ENCODE results near the gene SKAP1. TPM values are rescaled to one million over a fixed set of nuclear protein-coding genes. Genes with fewer than 3 reads are reported as not detected.

The SKAP1 gene
- total and polyA plus RNA-seq, 5 donors: 0.38 to 0.77 (median 0.54) TPM; not detected in 1

- peak overlapping the region; percentile 37 for H3K27ac ChIP-seq (ENCODE audit: low read length)
- 84% methylated on average over 5 of the region's 5 CpGs for WGBS
- no peaks in the 10 kb centered on the region for H3K4me1 ChIP-seq (ENCODE audit: control insufficient read depth, insufficient read depth, low read length)
- intact Hi-C loops (cut with DNase I): no loop called here
- no peaks in the 10 kb centered on the region for H3K27me3 ChIP-seq (ENCODE audit: control insufficient read depth, insufficient read depth)
- DNase-seq: peak in 2 of 3 donors; percentile 66 to 68
- H3K4me3 ChIP-seq (ENCODE audit: low read length): no peak overlapping the region
- H3K9me3 ChIP-seq (ENCODE audit: control insufficient read depth, low read length): no peaks in the 10 kb centered on the region
- ATAC-seq: peak in 1 of 2 donors; percentile 36
Observed at GRCh38 chr17:48113201-48113676, 316.8 kb downstream of the SKAP1 start.

DNA sequence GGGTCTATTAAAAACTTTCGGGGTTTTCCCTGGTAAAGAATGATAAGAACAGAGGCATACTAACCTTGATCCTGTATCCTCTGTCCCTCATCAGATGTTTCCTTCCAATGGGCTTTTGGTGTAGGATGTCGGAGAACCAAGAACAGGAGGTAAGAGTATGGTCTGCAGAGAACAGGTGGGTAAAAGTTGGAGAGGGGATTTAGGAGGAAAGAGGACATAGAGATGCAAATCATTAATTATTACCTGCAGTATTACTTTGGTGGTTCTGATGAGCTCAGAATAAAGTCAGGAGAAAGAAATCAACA is 318.1 kb downstream of the SKAP1 start:
- Histone ChIP-seq H3K27me3 (ENCODE audit: control insufficient read depth, insufficient read depth) (no peaks in the 10 kb centered on the region), H3K27ac (ENCODE audit: low read length) (no peak overlapping the region), H3K9me3 (ENCODE audit: control insufficient read depth, low read length) (no peaks in the 10 kb centered on the region), H3K4me1 (ENCODE audit: control insufficient read depth, insufficient read depth, low read length) (no peaks in the 10 kb centered on the region), H3K4me3 (ENCODE audit: low read length) (no peak overlapping the region)
- intact Hi-C loops (cut with DNase I): no loop called here
- DNase-seq (no peak), ATAC-seq (no peak)
- 68% methylated on average over 2 of the region's 2 CpGs for WGBS

DNA sequence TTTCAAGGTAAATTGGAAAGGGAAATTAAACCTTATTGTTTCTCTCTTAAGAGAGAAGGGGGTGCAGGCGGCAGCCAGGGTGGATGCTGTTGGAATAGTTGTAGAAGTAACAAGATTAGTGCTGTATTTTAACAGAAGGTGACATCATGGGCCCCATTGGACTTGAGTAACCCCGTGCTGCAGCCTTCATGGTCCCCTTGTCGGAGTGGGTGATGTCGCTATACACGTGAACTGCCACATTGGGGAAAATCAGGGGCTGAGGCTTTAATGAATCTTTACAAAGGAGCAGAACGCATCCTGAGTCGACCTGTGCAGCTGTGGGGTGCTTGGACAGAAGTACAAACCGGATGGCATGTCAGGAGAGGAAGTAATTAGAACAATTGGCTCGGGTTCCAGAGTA is 319.3 kb downstream of the SKAP1 start:
- ATAC-seq (no peak), DNase-seq (no peak)
- Histone ChIP-seq H3K4me1 (ENCODE audit: control insufficient read depth, insufficient read depth, low read length) (no peaks in the 10 kb centered on the region), H3K27me3 (ENCODE audit: control insufficient read depth, insufficient read depth) (no peaks in the 10 kb centered on the region), H3K27ac (ENCODE audit: low read length) (no peak overlapping the region), H3K9me3 (ENCODE audit: control insufficient read depth, low read length) (no peaks in the 10 kb centered on the region), H3K4me3 (ENCODE audit: low read length) (no peak overlapping the region)
- WGBS: 70% methylated on average over 9 of the region's 9 CpGs
- intact Hi-C loops (cut with DNase I): no loop called here

- Histone ChIP-seq H3K27ac (ENCODE audit: low read length) (peak within 1 kb of the TSS; percentile 95), H3K9me3 (ENCODE audit: control insufficient read depth, low read length) (no peaks in the 10 kb centered on the region), H3K4me1 (ENCODE audit: control insufficient read depth, insufficient read depth, low read length) (no peaks in the 10 kb centered on the region), H3K4me3 (ENCODE audit: low read length) (peak within 1 kb of the TSS; percentile 94), H3K27me3 (ENCODE audit: control insufficient read depth, insufficient read depth) (no peaks in the 10 kb centered on the region)
- intact Hi-C loops (cut with DNase I): loop anchor here in 1 of 4 donors (10.0 kb wide), 1 partner anchor 83 kb away; no protein-coding TSS in a partner anchor
- DNase-seq (peak; percentile 89 to 96 (median 96)), ATAC-seq (peak; percentile 98 to 99)
- WGBS: under 1% methylated on average over 64 of the region's 64 CpGs
Observed at GRCh38 chr17:48107137-48108055, 322.6 kb downstream of the SKAP1 start, which contains the start of gene SNX11. Gene SNX11 (plus strand): TSS chr17:48107766. CDS start chr17:48112044, 4,278 bp downstream.

DNA sequence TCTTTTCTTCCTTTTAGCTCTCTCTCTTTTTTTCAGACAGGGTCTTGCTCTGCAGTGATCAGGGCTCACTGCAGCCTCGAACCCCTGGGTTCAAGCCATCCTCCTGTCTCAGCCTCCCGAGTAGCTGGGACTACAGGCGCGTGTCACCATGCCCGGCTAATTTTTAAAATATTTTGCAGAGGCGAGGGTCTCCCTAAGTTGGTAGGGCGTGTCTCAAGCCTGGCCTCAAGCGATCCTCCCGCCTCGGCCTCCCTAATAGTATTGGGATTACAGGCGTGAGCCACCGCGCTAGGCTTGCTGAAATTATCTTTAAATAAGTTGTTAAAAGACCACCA is 323.2 kb downstream of the SKAP1 start:
- Histone ChIP-seq H3K27me3 (ENCODE audit: control insufficient read depth, insufficient read depth) (no peaks in the 10 kb centered on the region), H3K27ac (ENCODE audit: low read length) (peak overlapping the region; percentile 95), H3K9me3 (ENCODE audit: control insufficient read depth, low read length) (no peaks in the 10 kb centered on the region), H3K4me1 (ENCODE audit: control insufficient read depth, insufficient read depth, low read length) (no peaks in the 10 kb centered on the region), H3K4me3 (ENCODE audit: low read length) (peak overlapping the region; percentile 94)
- peak in 1 of 3 donors; percentile 47 for DNase-seq
- no peak for ATAC-seq
- intact Hi-C loops (cut with DNase I): loop anchor here in 1 of 4 donors (10.0 kb wide), 1 partner anchor 82 kb away; no protein-coding TSS in a partner anchor
- 47% methylated on average over 13 of the region's 13 CpGs for WGBS

DNA sequence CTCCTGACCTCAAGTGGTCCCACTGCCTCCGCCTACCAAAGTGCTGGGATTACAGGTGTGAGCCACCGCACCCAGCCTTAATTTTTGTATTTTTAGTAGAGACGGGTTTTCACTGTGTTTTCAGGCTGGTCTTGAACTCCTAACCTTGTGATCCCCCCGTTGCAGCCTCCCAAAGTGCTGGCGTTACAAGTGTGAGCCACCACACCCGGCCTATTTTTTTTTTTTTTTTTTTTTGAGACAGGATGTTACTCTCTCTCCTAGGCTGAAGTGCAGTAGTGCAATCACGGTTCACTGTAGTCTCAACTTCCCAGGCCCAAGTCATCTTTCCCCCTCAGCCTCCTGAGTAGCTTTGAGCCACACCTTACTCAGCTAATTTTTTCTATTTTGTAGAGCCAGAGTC is 325.6 kb downstream of the SKAP1 start:
- WGBS: 83% methylated on average over 7 of the region's 7 CpGs
- ATAC-seq: no peak
- H3K4me1 ChIP-seq (ENCODE audit: control insufficient read depth, insufficient read depth, low read length): no peaks in the 10 kb centered on the region

GRCh38 chr17:48102798-48103715 is 327.0 kb downstream of the SKAP1 start:
- no peaks in the 10 kb centered on the region for H3K9me3 ChIP-seq (ENCODE audit: control insufficient read depth, low read length)
- no peak overlapping the region for H3K4me3 ChIP-seq (ENCODE audit: low read length)
- DNase-seq: no peak
- H3K27ac ChIP-seq (ENCODE audit: low read length): no peak overlapping the region
- WGBS: 76% methylated on average over 14 of the region's 14 CpGs
- no peak for ATAC-seq
- intact Hi-C loops (cut with DNase I): loop anchor here in 1 of 4 donors (10.0 kb wide), 1 partner anchor 78 kb away; no protein-coding TSS in a partner anchor
- H3K27me3 ChIP-seq (ENCODE audit: control insufficient read depth, insufficient read depth): no peaks in the 10 kb centered on the region
- no peaks in the 10 kb centered on the region for H3K4me1 ChIP-seq (ENCODE audit: control insufficient read depth, insufficient read depth, low read length)

More for the DNA sequence above, 325.6 kb downstream of the SKAP1 start:
- no peaks in the 10 kb centered on the region for H3K27me3 ChIP-seq (ENCODE audit: control insufficient read depth, insufficient read depth)
- H3K27ac ChIP-seq (ENCODE audit: low read length): no peak overlapping the region
- intact Hi-C loops (cut with DNase I): loop anchor here in 1 of 4 donors (10.0 kb wide), 1 partner anchor 80 kb away; no protein-coding TSS in a partner anchor
- no peak overlapping the region for H3K4me3 ChIP-seq (ENCODE audit: low read length)
- no peak for DNase-seq
- H3K9me3 ChIP-seq (ENCODE audit: control insufficient read depth, low read length): no peaks in the 10 kb centered on the region

- Histone ChIP-seq H3K9me3 (ENCODE audit: control insufficient read depth, low read length) (no peaks in the 10 kb centered on the region), H3K4me3 (ENCODE audit: low read length) (no peak overlapping the region), H3K4me1 (ENCODE audit: control insufficient read depth, insufficient read depth, low read length) (no peaks in the 10 kb centered on the region), H3K27ac (ENCODE audit: low read length) (no peak overlapping the region), H3K27me3 (ENCODE audit: control insufficient read depth, insufficient read depth) (no peaks in the 10 kb centered on the region)
- 86% methylated on average over 19 of the region's 19 CpGs for WGBS
- intact Hi-C loops (cut with DNase I): loop anchor here in 1 of 4 donors (10.0 kb wide), 1 partner anchor 77 kb away; no protein-coding TSS in a partner anchor
- no peak for DNase-seq
- no peak for ATAC-seq
Observed at GRCh38 chr17:48102043-48102750, 327.8 kb downstream of the SKAP1 start.

GRCh38 chr17:48101012-48101720 is 328.8 kb downstream of the SKAP1 start, which contains the start of gene CBX1:
Gene CBX1 (minus strand): TSS chr17:48101478. CDS start chr17:48077004, 24,474 bp downstream.
- ATAC-seq (peak; percentile 99), DNase-seq (peak; percentile 96 to 99 (median 98))
- no peaks in the 10 kb centered on the region for H3K9me3 ChIP-seq (ENCODE audit: control insufficient read depth, low read length)
- H3K4me1 ChIP-seq (ENCODE audit: control insufficient read depth, insufficient read depth, low read length): no peaks in the 10 kb centered on the region
- peak within 1 kb of the TSS; percentile 93 for H3K27ac ChIP-seq (ENCODE audit: low read length)
- WGBS: under 1% methylated on average over 79 of the region's 79 CpGs
- no peaks in the 10 kb centered on the region for H3K27me3 ChIP-seq (ENCODE audit: control insufficient read depth, insufficient read depth)
- intact Hi-C loops (cut with DNase I): loop anchor here in 1 of 4 donors (10.0 kb wide), 1 partner anchor 76 kb away; no protein-coding TSS in a partner anchor
- peak within 1 kb of the TSS; percentile 97 for H3K4me3 ChIP-seq (ENCODE audit: low read length)
